GM20000 (cell line): ENCODE results near the gene NR1D2.
"Not testable (repeated sequence)": the region's sequence is repeated elsewhere in the genome, so short reads cannot be mapped to it uniquely, and the experiment has no call there.

ENCODE experiments used
- DNase-seq: peaks from one replicate; pipeline ENCODE4 v3.0.0; 2012; ENCODE audit warnings: low spot score
- TF ChIP-seq, protein P1 (sequence below): IDR thresholded peaks from 2 replicates; pipeline ENCODE4 v1.5.1; 2012; ENCODE audit warnings: mild to moderate bottlenecking, control low read depth; ENCODE audit errors: extremely low read depth, missing control alignments

The NR1D2 gene

DNA sequence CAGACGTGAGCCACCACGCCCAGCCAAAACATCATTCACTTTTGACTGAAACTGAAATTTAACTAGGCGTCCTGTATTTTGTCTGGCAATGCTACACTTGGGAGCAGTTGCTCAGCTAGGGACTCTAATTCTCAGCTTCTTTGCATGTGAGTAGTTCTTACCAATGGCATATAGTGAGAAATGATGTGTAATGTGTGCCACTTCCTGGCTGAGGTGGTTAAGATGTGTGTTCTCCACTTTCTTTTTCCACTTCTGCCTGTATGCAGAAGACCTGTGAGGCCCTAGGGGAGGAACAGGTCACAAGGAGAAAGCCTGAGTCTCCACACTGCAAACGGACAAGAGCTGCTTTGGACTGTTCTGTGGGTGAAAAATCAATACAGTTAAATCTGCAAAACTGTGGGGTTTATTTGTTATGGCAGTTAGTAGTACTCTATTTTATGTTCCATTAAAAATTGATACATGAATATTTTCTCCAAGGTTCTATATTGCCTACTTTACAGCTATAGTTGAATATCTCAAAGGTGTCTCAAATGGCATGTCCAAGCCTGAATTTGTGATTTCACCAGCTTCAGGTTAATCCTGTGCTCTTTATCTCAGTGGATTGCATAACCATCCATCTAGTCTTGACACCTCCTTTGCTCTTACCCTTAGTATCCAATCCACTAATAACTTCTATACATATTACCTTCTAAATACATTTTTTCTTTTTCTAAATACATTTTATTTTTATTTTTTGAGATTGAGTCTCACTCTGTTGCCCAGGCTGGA is 59.3 kb downstream of the NR1D2 start:
- TF ChIP-seq, protein P1, sequence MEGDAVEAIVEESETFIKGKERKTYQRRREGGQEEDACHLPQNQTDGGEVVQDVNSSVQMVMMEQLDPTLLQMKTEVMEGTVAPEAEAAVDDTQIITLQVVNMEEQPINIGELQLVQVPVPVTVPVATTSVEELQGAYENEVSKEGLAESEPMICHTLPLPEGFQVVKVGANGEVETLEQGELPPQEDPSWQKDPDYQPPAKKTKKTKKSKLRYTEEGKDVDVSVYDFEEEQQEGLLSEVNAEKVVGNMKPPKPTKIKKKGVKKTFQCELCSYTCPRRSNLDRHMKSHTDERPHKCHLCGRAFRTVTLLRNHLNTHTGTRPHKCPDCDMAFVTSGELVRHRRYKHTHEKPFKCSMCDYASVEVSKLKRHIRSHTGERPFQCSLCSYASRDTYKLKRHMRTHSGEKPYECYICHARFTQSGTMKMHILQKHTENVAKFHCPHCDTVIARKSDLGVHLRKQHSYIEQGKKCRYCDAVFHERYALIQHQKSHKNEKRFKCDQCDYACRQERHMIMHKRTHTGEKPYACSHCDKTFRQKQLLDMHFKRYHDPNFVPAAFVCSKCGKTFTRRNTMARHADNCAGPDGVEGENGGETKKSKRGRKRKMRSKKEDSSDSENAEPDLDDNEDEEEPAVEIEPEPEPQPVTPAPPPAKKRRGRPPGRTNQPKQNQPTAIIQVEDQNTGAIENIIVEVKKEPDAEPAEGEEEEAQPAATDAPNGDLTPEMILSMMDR, result no peak
- DNase-seq, result no peak

- no peak for DNase-seq
- TF ChIP-seq, protein P1, result no peak
Observed at GRCh38 chr3:24005669-24006068, 60.6 kb downstream of the NR1D2 start.

- DNase-seq, result not testable (repeated sequence)
Observed at GRCh38 chr3:24010834-24011233, 65.7 kb downstream of the NR1D2 start.

DNA sequence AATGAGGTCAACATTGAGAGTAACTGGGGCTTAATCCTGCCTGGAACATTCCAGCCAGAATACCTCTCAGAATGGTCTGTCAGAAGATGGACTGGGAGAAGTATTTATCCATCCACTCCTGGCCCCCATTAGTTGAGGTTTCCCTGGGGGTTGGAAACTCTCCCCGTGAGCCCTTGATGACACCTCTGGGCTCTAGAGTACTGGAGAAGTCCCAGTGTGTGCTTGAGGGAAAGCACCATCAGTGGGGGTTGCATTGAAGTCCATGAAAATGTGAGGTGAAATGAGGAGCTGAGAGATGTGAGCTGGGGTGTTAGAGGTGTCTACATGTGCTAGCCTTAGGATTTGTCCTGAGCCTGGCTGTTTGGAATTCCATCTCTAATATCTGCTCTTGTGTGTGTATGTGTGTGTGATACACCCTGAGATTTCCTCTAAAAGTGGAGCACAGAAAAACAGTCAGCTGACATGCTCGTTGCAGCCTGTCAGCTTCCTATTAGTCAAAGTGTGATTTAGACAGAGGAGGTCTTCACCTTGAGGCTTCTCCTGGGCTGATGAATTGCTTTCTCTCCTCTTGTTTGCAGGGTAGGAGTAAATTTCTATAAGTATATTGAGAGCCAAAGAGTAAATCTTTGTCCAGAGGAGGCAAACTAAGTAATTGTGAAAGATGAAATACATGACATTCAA is 67.6 kb downstream of the NR1D2 start:
- DNase-seq, result peak; percentile 34
- TF ChIP-seq, protein P1, result no peak

GRCh38 chr3:24017305-24017704 is 72.2 kb downstream of the NR1D2 start:
- TF ChIP-seq, protein P1, result no peak
- no peak for DNase-seq

GRCh38 chr3:24018784-24019570 is 73.9 kb downstream of the NR1D2 start:
- TF ChIP-seq, protein P1, result no peak
- no peak for DNase-seq

- TF ChIP-seq, protein P1, result no peak
- DNase-seq, result no peak
Observed at GRCh38 chr3:24019585-24019984, 74.5 kb downstream of the NR1D2 start.
